Ishikawa (cell line): ENCODE data around the gene POLA2.

Source experiments
- CEBPB ChIP-seq: IDR thresholded peaks from 2 replicates; pipeline ENCODE4 v1.6.1; 2012
- CREB1 ChIP-seq: IDR thresholded peaks from 2 replicates; pipeline ENCODE4 v1.6.1; 2012; ENCODE audit warnings: low read depth
- EGR1 ChIP-seq: IDR thresholded peaks from 2 replicates; pipeline ENCODE4 v1.6.1; 2012
- EP300 ChIP-seq: IDR thresholded peaks from 2 replicates; pipeline ENCODE4 v1.6.1; 2012; ENCODE audit warnings: borderline replicate concordance
- FOXM1 ChIP-seq: IDR thresholded peaks from 2 replicates; pipeline ENCODE4 v1.6.1; 2012; ENCODE audit warnings: low read depth, borderline replicate concordance
- MAX ChIP-seq: IDR thresholded peaks from 2 replicates; pipeline ENCODE4 v1.6.1; 2012
- RAD21 ChIP-seq: IDR thresholded peaks from 2 replicates; pipeline ENCODE4 v1.6.1; 2012; ENCODE audit warnings: low read depth
- TAF1 ChIP-seq: IDR thresholded peaks from 2 replicates; pipeline ENCODE4 v1.6.1; 2012; ENCODE audit warnings: low read depth, mild to moderate bottlenecking
- TCF12 ChIP-seq: IDR thresholded peaks from 2 replicates; pipeline ENCODE4 v1.6.1; 2012; ENCODE audit warnings: low read depth
- YY1 ChIP-seq: IDR thresholded peaks from 2 replicates; pipeline ENCODE4 v1.6.1; 2012; ENCODE audit warnings: low read depth
- TF ChIP-seq, protein P1 (sequence below): IDR thresholded peaks from 2 replicates; pipeline ENCODE4 v1.6.1; 2012

- TF ChIP-seq EP300: no peak
- no peak for TF ChIP-seq TCF12
- TF ChIP-seq YY1: no peak
- TF ChIP-seq, protein P1, sequence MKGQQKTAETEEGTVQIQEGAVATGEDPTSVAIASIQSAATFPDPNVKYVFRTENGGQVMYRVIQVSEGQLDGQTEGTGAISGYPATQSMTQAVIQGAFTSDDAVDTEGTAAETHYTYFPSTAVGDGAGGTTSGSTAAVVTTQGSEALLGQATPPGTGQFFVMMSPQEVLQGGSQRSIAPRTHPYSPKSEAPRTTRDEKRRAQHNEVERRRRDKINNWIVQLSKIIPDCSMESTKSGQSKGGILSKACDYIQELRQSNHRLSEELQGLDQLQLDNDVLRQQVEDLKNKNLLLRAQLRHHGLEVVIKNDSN: no peak
- no peak for TF ChIP-seq MAX
- no peak for TF ChIP-seq CEBPB
- no peak for TF ChIP-seq CREB1
- no peak for TF ChIP-seq FOXM1
- TF ChIP-seq TAF1: no peak
- TF ChIP-seq RAD21: no peak
- no peak for TF ChIP-seq EGR1
Observed at GRCh38 chr11:65305501-65306268, 43.9 kb downstream of the POLA2 start.
